BE2C (cell line): Measurements from ENCODE around the gene MAP2K7.
"Not testable (repeated sequence)": the region's sequence is repeated elsewhere in the genome, so short reads cannot be mapped to it uniquely, and the experiment has no call there.

ENCODE experiments used
- DNase-seq: peaks from one replicate; pipeline ENCODE4 v3.0.0-alpha.2; 2020
- H3K27me3 ChIP-seq: fragments of 250-450 bp; sonication (Bioruptor Pico); 2 replicates; pipeline ENCODE4 v1.5.1; 2020; ENCODE audit warnings: mild to moderate bottlenecking
- H3K36me3 ChIP-seq: fragments of 250-450 bp; sonication (Bioruptor Pico); 2 replicates; pipeline ENCODE4 v1.5.1; 2020; ENCODE audit warnings: mild to moderate bottlenecking
- H3K4me1 ChIP-seq: fragments of 250-450 bp; sonication (Bioruptor Pico); 2 replicates; pipeline ENCODE4 v1.5.1; 2020
- H3K4me3 ChIP-seq: 2 replicates; pipeline ENCODE4 v1.5.1; 2011; ENCODE audit warnings: low read depth, low read length
- H3K9me3 ChIP-seq: fragments of 250-450 bp; sonication (Bioruptor Pico); 2 replicates; pipeline ENCODE4 v1.5.1; 2020
- TF ChIP-seq, protein P1 (sequence below): IDR thresholded peaks from 2 replicates; pipeline ENCODE4 v1.5.1; 2012; ENCODE audit warnings: mild to moderate bottlenecking, low read depth, low read length

Gene MAP2K7

DNA sequence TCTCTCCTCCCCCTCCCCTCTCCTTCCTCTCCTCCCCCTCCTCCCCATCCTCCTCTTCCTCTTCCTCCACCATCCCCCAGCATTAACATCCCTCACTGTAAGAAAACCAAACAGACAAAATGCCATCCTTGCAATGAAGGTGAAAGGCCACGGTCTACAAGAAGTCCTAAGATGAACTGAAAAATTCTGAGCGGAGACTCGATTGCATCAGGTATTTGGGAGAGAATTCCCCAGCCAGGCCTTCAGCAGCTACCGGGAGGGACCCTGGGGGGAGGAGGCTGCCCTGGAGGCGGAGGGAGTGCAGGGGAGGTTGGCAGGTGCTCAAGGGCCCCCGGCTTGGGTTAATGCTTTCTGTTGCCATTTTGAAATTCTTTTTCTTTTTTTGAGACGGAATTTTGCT, 49.9 kb downstream of the MAP2K7 start:
- Histone ChIP-seq H3K9me3 (no peaks in the 10 kb centered on the region), H3K27me3 (no peaks in the 10 kb centered on the region), H3K36me3 (peaks cover 8% of the 10 kb centered on the region), H3K4me1 (no peaks in the 10 kb centered on the region), H3K4me3 (no peak overlapping the region)
- DNase-seq: no peak
- TF ChIP-seq, protein P1, sequence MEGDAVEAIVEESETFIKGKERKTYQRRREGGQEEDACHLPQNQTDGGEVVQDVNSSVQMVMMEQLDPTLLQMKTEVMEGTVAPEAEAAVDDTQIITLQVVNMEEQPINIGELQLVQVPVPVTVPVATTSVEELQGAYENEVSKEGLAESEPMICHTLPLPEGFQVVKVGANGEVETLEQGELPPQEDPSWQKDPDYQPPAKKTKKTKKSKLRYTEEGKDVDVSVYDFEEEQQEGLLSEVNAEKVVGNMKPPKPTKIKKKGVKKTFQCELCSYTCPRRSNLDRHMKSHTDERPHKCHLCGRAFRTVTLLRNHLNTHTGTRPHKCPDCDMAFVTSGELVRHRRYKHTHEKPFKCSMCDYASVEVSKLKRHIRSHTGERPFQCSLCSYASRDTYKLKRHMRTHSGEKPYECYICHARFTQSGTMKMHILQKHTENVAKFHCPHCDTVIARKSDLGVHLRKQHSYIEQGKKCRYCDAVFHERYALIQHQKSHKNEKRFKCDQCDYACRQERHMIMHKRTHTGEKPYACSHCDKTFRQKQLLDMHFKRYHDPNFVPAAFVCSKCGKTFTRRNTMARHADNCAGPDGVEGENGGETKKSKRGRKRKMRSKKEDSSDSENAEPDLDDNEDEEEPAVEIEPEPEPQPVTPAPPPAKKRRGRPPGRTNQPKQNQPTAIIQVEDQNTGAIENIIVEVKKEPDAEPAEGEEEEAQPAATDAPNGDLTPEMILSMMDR: no peak

DNA sequence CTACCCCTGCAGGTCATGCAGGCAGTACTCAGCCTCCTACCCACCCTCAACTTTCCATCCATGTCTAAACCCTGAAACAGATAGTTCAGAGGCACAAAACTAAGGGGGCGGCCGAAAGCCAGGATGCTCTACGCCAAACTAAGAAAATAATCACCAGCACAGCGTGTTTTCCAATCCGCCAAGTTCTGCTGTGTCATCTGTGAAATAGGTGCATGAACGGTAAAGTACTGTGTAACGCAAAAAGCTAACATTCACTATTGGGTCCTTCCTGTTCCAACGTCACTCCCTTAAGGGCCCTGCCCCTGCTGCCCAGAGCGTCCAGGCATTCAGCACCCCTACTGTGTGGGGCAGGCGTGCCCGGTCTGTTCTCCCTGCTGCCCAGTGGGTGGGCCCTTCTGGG, 52.0 kb downstream of the MAP2K7 start:
- TF ChIP-seq, protein P1: no peak
- H3K9me3 ChIP-seq: no peaks in the 10 kb centered on the region

DNA sequence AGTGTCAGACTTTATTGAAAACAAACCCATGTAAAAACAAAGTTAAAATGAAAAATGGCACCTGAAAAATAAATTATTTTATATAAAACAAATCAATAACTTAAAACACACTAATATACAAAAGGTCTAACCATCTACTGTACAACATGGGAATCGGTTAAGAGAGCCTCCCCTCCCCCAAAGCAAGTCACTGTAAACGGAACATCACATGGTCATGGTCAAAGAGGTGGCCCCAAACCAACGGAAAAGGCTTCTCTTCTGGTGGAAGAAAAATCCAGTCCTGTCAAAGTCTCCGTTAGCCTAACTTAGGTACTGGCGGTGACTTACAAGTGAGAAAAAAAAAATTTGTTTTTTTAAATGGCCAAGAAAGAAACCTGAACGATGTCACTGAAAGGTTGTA, 55.5 kb downstream of the MAP2K7 start:
- Histone ChIP-seq H3K36me3 (peaks cover 30% of the 10 kb centered on the region), H3K27me3 (no peaks in the 10 kb centered on the region), H3K9me3 (no peaks in the 10 kb centered on the region), H3K4me3 (no peak overlapping the region), H3K4me1 (no peaks in the 10 kb centered on the region)
- no peak for DNase-seq
- TF ChIP-seq, protein P1: no peak

More for the DNA sequence above, 52.0 kb downstream of the MAP2K7 start:
- DNase-seq: no peak
- H3K4me1 ChIP-seq: no peaks in the 10 kb centered on the region
- peaks cover 8% of the 10 kb centered on the region for H3K36me3 ChIP-seq
- H3K27me3 ChIP-seq: no peaks in the 10 kb centered on the region
- no peak overlapping the region for H3K4me3 ChIP-seq

DNA sequence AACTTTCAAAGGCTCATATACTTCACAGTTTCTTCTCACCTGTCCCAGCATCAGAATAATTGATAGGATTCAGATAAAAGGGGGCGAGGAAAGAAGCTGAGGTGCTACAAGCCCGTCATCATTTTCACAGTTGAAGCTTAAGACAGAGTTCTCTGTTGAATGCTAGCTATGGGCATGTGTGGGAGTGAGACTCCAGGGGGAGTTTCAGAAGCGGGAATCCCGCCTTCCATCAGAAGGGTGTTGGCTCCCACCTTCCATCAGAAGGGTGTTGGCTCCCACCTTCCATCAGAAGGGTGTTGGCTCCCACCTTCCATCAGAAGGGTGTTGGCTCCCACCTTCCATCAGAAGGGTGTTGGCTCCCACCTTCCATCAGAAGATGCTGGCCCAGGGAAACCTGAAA, 57.4 kb downstream of the MAP2K7 start:
- not testable (repeated sequence) for H3K27me3 ChIP-seq, H3K9me3 ChIP-seq, DNase-seq, H3K4me3 ChIP-seq, H3K4me1 ChIP-seq
- peaks cover 43% of the 10 kb centered on the region for H3K36me3 ChIP-seq

DNA sequence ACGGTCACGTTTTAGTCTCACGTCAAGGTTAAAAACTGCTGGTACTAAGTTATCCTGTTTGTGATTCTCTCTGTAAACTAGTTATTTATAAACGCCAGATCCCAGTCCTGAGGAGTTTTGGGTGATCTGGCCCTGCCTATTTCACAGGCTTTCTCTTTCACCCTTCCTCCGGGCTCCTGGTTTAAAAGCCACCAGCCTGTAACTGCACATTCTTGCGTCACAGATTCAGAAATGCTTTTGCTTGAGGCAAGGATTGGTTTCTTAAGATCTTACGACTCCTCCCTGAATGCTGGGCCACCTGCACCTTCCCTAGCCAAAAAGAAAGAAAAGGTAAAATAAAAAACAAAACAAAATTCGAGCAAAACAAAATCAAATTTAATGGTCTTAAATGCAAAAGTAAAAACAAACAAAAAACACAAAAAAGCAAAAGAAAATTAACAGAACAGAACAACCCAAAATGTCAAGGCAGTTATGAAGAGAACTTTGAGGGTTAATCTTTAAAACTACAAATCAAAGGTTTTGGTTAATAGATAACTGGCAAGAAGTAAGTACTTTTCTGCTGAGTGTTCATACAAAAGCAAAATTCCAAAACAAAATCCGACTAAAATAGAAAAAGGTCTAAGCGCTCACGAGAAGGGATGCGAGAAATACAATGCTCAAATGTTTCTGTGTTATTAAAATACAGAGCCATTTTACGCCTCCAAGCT, 58.4 kb downstream of the MAP2K7 start:
- H3K4me1 ChIP-seq: no peaks in the 10 kb centered on the region
- H3K9me3 ChIP-seq: no peaks in the 10 kb centered on the region
- TF ChIP-seq, protein P1: no peak
- DNase-seq: no peak
- no peak overlapping the region for H3K4me3 ChIP-seq
- H3K36me3 ChIP-seq: peaks cover 49% of the 10 kb centered on the region
- no peaks in the 10 kb centered on the region for H3K27me3 ChIP-seq

DNA sequence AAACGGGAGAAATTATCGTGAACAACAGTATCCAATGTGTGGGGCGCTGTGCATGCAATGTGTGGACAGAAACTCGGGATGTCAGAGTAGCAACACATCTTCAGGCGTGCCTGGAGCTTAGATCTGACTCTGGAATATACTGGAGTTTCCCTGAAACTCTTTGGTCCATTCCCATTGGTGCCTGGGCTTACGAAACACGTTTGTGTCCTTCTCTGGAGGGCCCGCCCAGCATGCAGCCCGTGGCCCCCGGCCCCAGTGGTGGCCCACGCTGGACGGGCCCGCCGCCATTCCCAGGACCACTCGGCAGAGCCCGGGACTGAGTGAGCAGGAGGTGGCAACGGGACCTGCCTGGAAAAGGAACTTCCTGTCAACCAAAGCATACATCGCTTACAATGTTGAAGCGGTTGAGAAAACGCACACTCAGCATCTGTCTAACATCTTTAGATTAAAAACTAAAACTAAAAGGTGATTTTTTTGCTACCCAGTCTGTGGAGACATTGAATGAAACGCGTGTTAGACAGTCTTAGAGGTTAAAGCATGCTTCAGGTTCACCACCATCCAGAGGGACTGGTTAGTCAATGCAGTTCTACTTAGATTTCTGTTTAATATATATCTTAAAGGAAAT, 59.1 kb downstream of the MAP2K7 start:
- no peaks in the 10 kb centered on the region for H3K27me3 ChIP-seq
- no peaks in the 10 kb centered on the region for H3K9me3 ChIP-seq
- no peaks in the 10 kb centered on the region for H3K4me1 ChIP-seq
- no peak for DNase-seq
- H3K36me3 ChIP-seq: peaks cover 56% of the 10 kb centered on the region
- TF ChIP-seq, protein P1: no peak
- H3K4me3 ChIP-seq: no peak overlapping the region
